Activated T-cell treated with anti-CD3 and anti-CD28 coated beads for 24 hours (primary cell): Measurements from ENCODE around the gene PLG.
"Not testable (repeated sequence)": the region's sequence is repeated elsewhere in the genome, so short reads cannot be mapped to it uniquely, and the experiment has no call there.

ENCODE experiments used
- DNase-seq: peaks from one replicate; pipeline ENCODE4 v3.0.0-alpha.2; 2020; ENCODE audit warnings: low read depth

The PLG gene

GRCh38 chr6:160775792-160776580, 73.9 kb downstream of the PLG start:
- DNase-seq: no peak

GRCh38 chr6:160779095-160779494, 77.1 kb downstream of the PLG start:
- not testable (repeated sequence) for DNase-seq

- DNase-seq: not testable (repeated sequence)
Measured at GRCh38 chr6:160780656-160781055, 78.6 kb downstream of the PLG start.

GRCh38 chr6:160781298-160781697, 79.3 kb downstream of the PLG start:
- DNase-seq: no peak

- DNase-seq: no peak
Measured at GRCh38 chr6:160782228-160782627, 80.2 kb downstream of the PLG start.

GRCh38 chr6:160783741-160784140, 81.7 kb downstream of the PLG start:
- no peak for DNase-seq

- not testable (repeated sequence) for DNase-seq
Measured at GRCh38 chr6:160788126-160788525, 86.1 kb downstream of the PLG start.

- no peak for DNase-seq
Measured at GRCh38 chr6:160788806-160789205, 86.8 kb downstream of the PLG start.

GRCh38 chr6:160789263-160790027, 87.4 kb downstream of the PLG start:
- no peak for DNase-seq

GRCh38 chr6:160790028-160790792, 88.2 kb downstream of the PLG start:
- DNase-seq: no peak

- no peak for DNase-seq
Measured at GRCh38 chr6:160791459-160791858, 89.4 kb downstream of the PLG start.

GRCh38 chr6:160791981-160792418, 90.0 kb downstream of the PLG start:
- no peak for DNase-seq

GRCh38 chr6:160792708-160793107, 90.7 kb downstream of the PLG start:
- DNase-seq: no peak

GRCh38 chr6:160793652-160794051, 91.6 kb downstream of the PLG start:
- DNase-seq: no peak

GRCh38 chr6:160795721-160796120, 93.7 kb downstream of the PLG start:
- no peak for DNase-seq

GRCh38 chr6:160798625-160799024, 96.6 kb downstream of the PLG start:
- no peak for DNase-seq

- no peak for DNase-seq
Measured at GRCh38 chr6:160799801-160800506, 97.9 kb downstream of the PLG start.

GRCh38 chr6:160801418-160801817, 99.4 kb downstream of the PLG start:
- DNase-seq: no peak

GRCh38 chr6:160802049-160802448, 100.0 kb downstream of the PLG start:
- not testable (repeated sequence) for DNase-seq
